GM12878 (cell line): ENCODE results near the gene KDM4F. TPM values are rescaled to one million over a fixed set of nuclear protein-coding genes. Genes with fewer than 3 reads are reported as not detected.

ENCODE experiments used
- ATAC-seq: fragments of 200-7000 bp; cut with Tn5 transposase; 3 replicates; pipeline ENCODE4 v1.9.1; 2020; ENCODE audit warnings: mild to moderate bottlenecking, moderate library complexity
- BruUV-seq: library from RNA; stranded (reverse); fragments of 400-500 nt; replicated peaks from 2 replicates; lab custom pipeline; 2021; lab: Mats Ljungman, UMichigan
- CTCF ChIA-PET: fragments of 300-600 bp; sonication (Branson Sonifier 250); formaldehyde crosslinking; extraction: SDS; loops from one replicate; lab custom pipeline; 2021; ENCODE audit warnings: inconsistent platforms; lab: Yijun Ruan, JAX
- POLR2A ChIA-PET: fragments of 350-600 bp; formaldehyde crosslinking; extraction: SDS; loops from one replicate; lab custom pipeline; 2021; ENCODE audit warnings: inconsistent platforms; lab: Charles Lee
- RAD21 ChIA-PET: fragments of 300-600 bp; sonication (Branson Sonifier 250); formaldehyde crosslinking; loops from one replicate; lab custom pipeline; 2023; ENCODE audit warnings: antibody characterized with exemption; ENCODE audit not compliant: unreplicated experiment; lab: Charles Lee
- SMC1A ChIA-PET: fragments of 300-600 bp; sonication (Branson Sonifier 250); formaldehyde crosslinking; loops from one replicate; lab custom pipeline; 2023; ENCODE audit not compliant: unreplicated experiment, uncharacterized antibody; lab: Charles Lee
- DNase-seq: peaks from one replicate; pipeline ENCODE4 v3.0.0-alpha.2; 2011; ENCODE audit warnings: low read depth, low spot score
- FAIRE-seq: peaks from 3 replicates; lab custom pipeline; 2011; peaks lifted over from hg19 to GRCh38; lab: Jason Lieb, UNC
- H2AFZ ChIP-seq: 2 replicates; pipeline ENCODE4 v1.6.0; 2011; ENCODE audit warnings: low read depth, low read length, control low read depth; ENCODE audit not compliant: control insufficient read depth
- H3K27ac ChIP-seq: 2 replicates; pipeline ENCODE4 v1.5.1; 2011; ENCODE audit warnings: control low read depth; ENCODE audit not compliant: control insufficient read depth, insufficient read depth
- H3K27me3 ChIP-seq, 2 experiments: replicated peaks in 1 of 2; 2 replicates each; pipeline versions ENCODE4 v1.6.0 to v1.6.1; 2011; ENCODE audit warnings: low read length in 1 of 2; ENCODE audit not compliant: control insufficient read depth in 2 of 2, insufficient read depth in 2 of 2
- H3K36me3 ChIP-seq, 2 experiments: 2 replicates each; pipeline ENCODE4 v1.5.1; 2011; ENCODE audit warnings: low read length in 1 of 2; ENCODE audit not compliant: control insufficient read depth in 2 of 2, insufficient read depth in 2 of 2
- H3K4me1 ChIP-seq: 2 replicates; pipeline ENCODE4 v1.6.1; 2011; ENCODE audit warnings: mild to moderate bottlenecking, low read length, moderate library complexity, mixed read lengths; ENCODE audit not compliant: control insufficient read depth, insufficient read depth
- H3K4me2 ChIP-seq: 2 replicates; pipeline ENCODE4 v1.6.0; 2011; ENCODE audit warnings: control low read depth; ENCODE audit not compliant: control insufficient read depth, insufficient read depth
- H3K4me3 ChIP-seq: fragments of 200-600 bp; sonication (generic); 2 replicates; pipeline ENCODE4 v1.5.1; 2016
- H3K79me2 ChIP-seq: 2 replicates; pipeline ENCODE4 v1.6.0; 2011; ENCODE audit warnings: low read length; ENCODE audit not compliant: control insufficient read depth, insufficient read depth
- H3K9ac ChIP-seq: 2 replicates; pipeline ENCODE4 v1.8.0; 2011; ENCODE audit warnings: low read length, control low read depth, mixed read lengths; ENCODE audit not compliant: control insufficient read depth, insufficient read depth
- H3K9me3 ChIP-seq: replicated peaks from 3 replicates; pipeline ENCODE4 v1.5.1; 2011; ENCODE audit warnings: mild to moderate bottlenecking, low read length; ENCODE audit not compliant: control insufficient read depth, insufficient read depth
- H4K20me1 ChIP-seq: 2 replicates; pipeline ENCODE4 v1.6.0; 2011; ENCODE audit not compliant: control insufficient read depth, insufficient read depth
- BACH1 ChIP-seq: fragments of 450-650 bp; IDR thresholded peaks from 2 replicates; pipeline ENCODE4 v1.6.1; 2017; ENCODE audit warnings: mild to moderate bottlenecking, borderline replicate concordance
- CEBPZ ChIP-seq: fragments of 150-350 bp; IDR thresholded peaks from 2 replicates; pipeline ENCODE4 v1.6.1; 2016; ENCODE audit warnings: low read depth, low read length
- EP300 ChIP-seq, 2 experiments: fragments of 150-350 bp in 1 of 2; IDR thresholded peaks; 2 replicates each; pipeline ENCODE4 v1.6.1; 2011 to 2012; ENCODE audit warnings: low read depth in 2 of 2, low read length in 2 of 2, borderline replicate concordance in 1 of 2, improper control_type of control experiment in 1 of 2, inconsistent platforms in 1 of 2; ENCODE audit not compliant: control insufficient read depth in 1 of 2
- RB1 ChIP-seq: fragments of 450-650 bp; formaldehyde crosslinking; IDR thresholded peaks from 2 replicates; pipeline ENCODE4 v1.6.1; 2017; ENCODE audit warnings: mild to moderate bottlenecking, borderline replicate concordance
- WGBS: methylation state at CpG from one replicate; pipeline ENCODE4 v1.1.6; 2016; ENCODE audit warnings: low lambda C conversion rate; ENCODE audit not compliant: insufficient replicate concordance, insufficient coverage; ENCODE audit errors: missing lambda C conversion rate; 5-methylcytosine and 5-hydroxymethylcytosine counted together
- in situ Hi-C: fragments of 300-500 bp; cut with MboI; formaldehyde crosslinking; loops from 9 replicates; pipeline ENCODE4 v1.14.3; 2018; ENCODE audit warnings: mixed read lengths
- intact Hi-C: fragments of 100-400 bp; cut with micrococcal nuclease; formaldehyde crosslinking; loops from one replicate; pipeline ENCODE4 v1.14.2; 2022; ENCODE audit not compliant: unreplicated experiment
- polyA plus RNA-seq, 11 experiments: library from polyadenylated mRNA; depleted of rRNA in 4 of 11; unstranded in 6 of 11; stranded (reverse) in 5 of 11; fragments of >200 nt; fragmentation: Nextera tagmentation in 4 of 11; fragmentation: Illumina TruSeq in 1 of 11; extraction: Ambion mirVana in 4 of 11; extraction: Trizol in 1 of 11; gene quantifications; 1 replicate in 1 of 11; 2 replicates in 10 of 11; pipeline versions ENCODE4 v1.2.1 to v1.2.3, GENCODE V29; 2011 to 2016; ENCODE audit warnings: inconsistent platforms in 2 of 11, missing spikeins in 2 of 11, low read depth in 1 of 11
- total RNA-seq, 4 experiments: library from RNA; depleted of rRNA in 3 of 4; stranded (reverse); fragments of >200 nt in 3 of 4; fragmentation: Illumina TruSeq in 1 of 4; extraction: Trizol in 1 of 4; gene quantifications; 2 replicates each; pipeline versions ENCODE4 v1.2.1 to v1.2.3, GENCODE V29; 2013 to 2021

Gene KDM4F
- total and polyA plus RNA-seq, 10 of the 15 experiments (the other 5 are each of a cell fraction or from before 2014, with no cell fraction given) = not detected

GRCh38 chr11:95028357-95028756, 20.9 kb upstream of the KDM4F start:
- Histone ChIP-seq H4K20me1 (no peaks in the 10 kb centered on the region), H3K79me2 (no peaks in the 10 kb centered on the region), H3K4me2 (no peak overlapping the region), H3K36me3 (no peaks in the 10 kb centered on the region)
- FAIRE-seq = no peak
- POLR2A ChIA-PET = no interaction called here
- TF ChIP-seq CEBPZ (no peak), BACH1 (no peak), RB1 (no peak)
- TF ChIP-seq, all 136 proteins: peak for 0
- Histone ChIP-seq H2AFZ (no peak overlapping the region), H3K27me3 (no peaks in the 10 kb centered on the region; a peak in 2 of 4 replicates), H3K4me3 (no peak overlapping the region), H3K4me1 (no peaks in the 10 kb centered on the region), H3K27ac (no peak overlapping the region), H3K9ac (no peak overlapping the region), H3K9me3 (no peaks in the 10 kb centered on the region)
- CTCF ChIA-PET = no interaction called here
- in situ Hi-C loops = no loop called here
- BruUV-seq = no TSS peak
- RAD21 ChIA-PET = no interaction called here
- WGBS = 59% methylated on average over 3 of the region's 3 CpGs
- no peak for ATAC-seq
- DNase-seq = no peak
- intact Hi-C loops = no loop called here
- SMC1A ChIA-PET = no interaction called here

GRCh38 chr11:95033051-95033450, 16.2 kb upstream of the KDM4F start:
- no peak overlapping the region for H3K9ac ChIP-seq
- DNase-seq (no peak), ATAC-seq (no peak), FAIRE-seq (no peak)
- no peak overlapping the region for H3K4me3 ChIP-seq
- SMC1A ChIA-PET = interaction anchor here (0.9 kb wide), 1 partner anchor 105 kb away, joined by 3 read pairs; no protein-coding TSS in a partner anchor
- intact Hi-C loops = no loop called here
- RAD21 ChIA-PET = no interaction called here
- no peaks in the 10 kb centered on the region for H3K36me3 ChIP-seq
- H3K9me3 ChIP-seq = no peaks in the 10 kb centered on the region
- POLR2A ChIA-PET = no interaction called here
- in situ Hi-C loops = no loop called here
- H3K79me2 ChIP-seq = no peaks in the 10 kb centered on the region
- H3K4me1 ChIP-seq = no peaks in the 10 kb centered on the region
- CTCF ChIA-PET = no interaction called here
- whole genome bisulfite sequencing = 42% methylated on average over 1 of the region's 1 CpG
- H3K4me2 ChIP-seq = no peak overlapping the region
- no peaks in the 10 kb centered on the region for H4K20me1 ChIP-seq
- no TSS peak for BruUV-seq
- no peak overlapping the region for H3K27ac ChIP-seq
- H3K27me3 ChIP-seq = no peaks in the 10 kb centered on the region; a peak in 1 of 4 replicates
- H2AFZ ChIP-seq = no peak overlapping the region
- TF ChIP-seq CEBPZ (no peak), EP300 (IDR thresholded peaks at IDR 0.05; ENCODE audit: borderline replicate concordance in 1 of 2, control insufficient read depth in 1 of 2, low read depth in 2 of 2, low read length in 2 of 2) (no peak)
